HepG2 (cell line): ENCODE data around the gene NFATC3. TPM values are rescaled to one million over a fixed set of nuclear protein-coding genes. Genes with fewer than 3 reads are reported as not detected.

Experiments used
- ATAC-seq: fragments of 200-7000 bp; cut with Tn5 transposase; 3 replicates; pipeline ENCODE4 v1.9.1; 2020; ENCODE audit warnings: mild to moderate bottlenecking, moderate library complexity
- BruUV-seq: library from RNA; stranded (reverse); fragments of 400-500 nt; replicated peaks from 2 replicates; lab custom pipeline; 2021; lab: Mats Ljungman, UMichigan
- CTCF ChIA-PET: fragments of 300-600 bp; formaldehyde crosslinking; extraction: SDS; loops from one replicate; lab custom pipeline; 2021; ENCODE audit warnings: low total read pairs, inconsistent platforms, low intra/inter-chr PET ratio; lab: Yijun Ruan, JAX
- POLR2A ChIA-PET: fragments of 350-600 bp; sonication (Branson Sonifier 250); formaldehyde crosslinking; loops from one replicate; lab custom pipeline; 2020; ENCODE audit warnings: antibody characterized with exemption, inconsistent platforms; lab: Yijun Ruan, JAX
- DNase-seq: peaks from one replicate; pipeline ENCODE4 v3.0.0-alpha.2; 2015; ENCODE audit warnings: low spot score
- FAIRE-seq: peaks from 3 replicates; lab custom pipeline; 2011; peaks lifted over from hg19 to GRCh38; lab: Jason Lieb, UNC
- H2AFZ ChIP-seq: one replicate; pipeline ENCODE4 v1.6.1; 2011; ENCODE audit warnings: low read length, inconsistent platforms
- H3K27ac ChIP-seq: fragments of 300-600 bp; 3 replicates; pipeline ENCODE4 v1.8.0; 2011; ENCODE audit warnings: mixed run types, mild to moderate bottlenecking, mixed read lengths, low read length, inconsistent platforms; ENCODE audit not compliant: insufficient read depth; ENCODE audit errors: extremely low read length
- H3K27me3 ChIP-seq, 2 experiments: fragments of 200-600 bp in 1 of 2; 2 replicates in 1 of 2; 3 replicates in 1 of 2; pipeline versions ENCODE4 v1.6.0 to v1.8.0; 2011; ENCODE audit warnings: low read length in 2 of 2, mild to moderate bottlenecking in 2 of 2, moderate library complexity in 2 of 2, inconsistent platforms in 1 of 2; ENCODE audit not compliant: insufficient read depth in 2 of 2, control insufficient read depth in 1 of 2
- H3K36me3 ChIP-seq, 2 experiments: fragments of 200-600 bp in 1 of 2; replicated peaks in 1 of 2; 2 replicates in 1 of 2; 3 replicates in 1 of 2; pipeline versions ENCODE4 v1.5.1 to v1.8.0; 2011; ENCODE audit warnings: low read length in 2 of 2, inconsistent platforms in 1 of 2; ENCODE audit not compliant: insufficient read depth in 2 of 2, control insufficient read depth in 1 of 2
- H3K4me1 ChIP-seq: 2 replicates; pipeline ENCODE4 v1.5.1; 2012; ENCODE audit warnings: low read length, inconsistent platforms; ENCODE audit not compliant: insufficient read depth
- H3K4me2 ChIP-seq: 2 replicates; pipeline ENCODE4 v1.6.0; 2011; ENCODE audit warnings: low read depth, low read length, inconsistent platforms
- H3K4me3 ChIP-seq, 3 experiments: fragments of 200-600 bp in 1 of 3; sonication (generic), shearing (Covaris generic) in 1 of 3; replicated peaks in 1 of 3; 2 replicates each; pipeline ENCODE4 v1.5.1; 2011 to 2016; ENCODE audit warnings: low read length in 3 of 3, inconsistent platforms in 2 of 3, low read depth in 2 of 3, mild to moderate bottlenecking in 2 of 3, control low read depth in 1 of 3, mixed read lengths in 1 of 3; ENCODE audit not compliant: insufficient read depth in 1 of 3
- H3K79me2 ChIP-seq: one replicate; pipeline ENCODE4 v1.6.1; 2011; ENCODE audit warnings: low read length, inconsistent platforms; ENCODE audit not compliant: insufficient read depth
- H3K9ac ChIP-seq: 2 replicates; pipeline ENCODE4 v1.6.0; 2011; ENCODE audit warnings: mild to moderate bottlenecking, low read depth, low read length, inconsistent platforms; ENCODE audit not compliant: insufficient read depth
- H3K9me3 ChIP-seq: 2 replicates; pipeline ENCODE4 v1.5.1; 2012; ENCODE audit warnings: mild to moderate bottlenecking, low read length
- H4K20me1 ChIP-seq: 2 replicates; pipeline ENCODE4 v1.6.0; 2011; ENCODE audit warnings: inconsistent platforms, mild to moderate bottlenecking, low read length, moderate library complexity; ENCODE audit not compliant: insufficient read depth
- ARNT2 ChIP-seq: sonication (generic); formaldehyde crosslinking; IDR thresholded peaks from 2 replicates; pipeline ENCODE4 v1.8.0; 2022; ENCODE audit warnings: mild to moderate bottlenecking, low read depth, missing genetic modification reagents, moderate library complexity
- KMT2A ChIP-seq: sonication (generic); formaldehyde crosslinking; IDR thresholded peaks from 2 replicates; pipeline ENCODE4 v1.4.0; 2020; ENCODE audit warnings: missing genetic modification reagents
- MTA1 ChIP-seq: sonication (generic); formaldehyde crosslinking; IDR thresholded peaks from 2 replicates; pipeline ENCODE4 v1.4.0; 2020; ENCODE audit warnings: missing genetic modification reagents, mild to moderate bottlenecking, borderline replicate concordance
- NR2F1 ChIP-seq, 2 experiments: fragments of 450-650 bp in 1 of 2; formaldehyde crosslinking in 1 of 2; IDR thresholded peaks; 2 replicates each; pipeline versions ENCODE4 v1.5.0 to v1.6.1; 2016 to 2020; ENCODE audit warnings: mild to moderate bottlenecking in 1 of 2, missing compliant biosample characterization in 1 of 2, missing genetic modification reagents in 1 of 2, moderate library complexity in 1 of 2
- RXRA ChIP-seq: sonication (generic); formaldehyde crosslinking; IDR thresholded peaks from 2 replicates; pipeline ENCODE4 v1.5.1; 2020; ENCODE audit warnings: missing genetic modification reagents
- SETDB1 ChIP-seq: sonication (generic); formaldehyde crosslinking; IDR thresholded peaks from 2 replicates; pipeline ENCODE4 v1.5.1; 2020; ENCODE audit warnings: missing genetic modification reagents, mild to moderate bottlenecking, borderline replicate concordance
- ZFP82 ChIP-seq: sonication (generic); formaldehyde crosslinking; IDR thresholded peaks from 2 replicates; pipeline ENCODE4 v1.5.1; 2020; ENCODE audit warnings: mild to moderate bottlenecking, missing genetic modification reagents, borderline replicate concordance
- ZNF24 ChIP-seq: fragments of 450-650 bp; IDR thresholded peaks from 2 replicates; pipeline ENCODE4 v1.6.1; 2017; ENCODE audit warnings: antibody characterized with exemption, mild to moderate bottlenecking
- ZNF275 ChIP-seq: sonication (generic); formaldehyde crosslinking; IDR thresholded peaks from 2 replicates; pipeline ENCODE4 v1.8.0; 2022; ENCODE audit warnings: missing genetic modification reagents, mild to moderate bottlenecking, inconsistent platforms, borderline replicate concordance
- ZNF547 ChIP-seq: sonication (generic); formaldehyde crosslinking; IDR thresholded peaks from 2 replicates; pipeline ENCODE4 v1.5.1; 2020; ENCODE audit warnings: mild to moderate bottlenecking, missing genetic modification reagents
- ZNF607 ChIP-seq: sonication (generic); formaldehyde crosslinking; IDR thresholded peaks from 2 replicates; pipeline ENCODE4 v1.5.1; 2020; ENCODE audit warnings: missing genetic modification reagents, mild to moderate bottlenecking, borderline replicate concordance
- ZNF687 ChIP-seq: sonication (generic); formaldehyde crosslinking; IDR thresholded peaks from 2 replicates; pipeline ENCODE4 v1.5.1; 2020; ENCODE audit warnings: mild to moderate bottlenecking, missing genetic modification reagents, moderate library complexity
- WGBS: methylation state at CpG from one replicate; pipeline ENCODE4 v1.1.6; 2017; ENCODE audit warnings: low lambda C conversion rate; 5-methylcytosine and 5-hydroxymethylcytosine counted together
- in situ Hi-C: cut with HindIII; loops from 2 replicates; pipeline ENCODE4 v1.10.0; 2017; ENCODE audit warnings: low pct_unique_long_range_greater_than_20kb; ENCODE audit not compliant: extremely low pct_ligation_motif_present
- intact Hi-C: fragments of 100-400 bp; cut with micrococcal nuclease; formaldehyde crosslinking; loops from one replicate; pipeline ENCODE4 v1.10.0; 2022; ENCODE audit not compliant: unreplicated experiment
- polyA plus RNA-seq, 8 experiments: library from polyadenylated mRNA; depleted of rRNA in 3 of 8; stranded (reverse) in 7 of 8; unstranded in 1 of 8; fragments of >200 nt; fragmentation: Illumina TruSeq in 4 of 8; extraction: Trizol in 4 of 8; gene quantifications; 2 replicates each; pipeline versions ENCODE4 v1.2.1 to v1.2.3, GENCODE V29; 2011 to 2016; ENCODE audit warnings: low read depth in 4 of 8, missing spikeins in 1 of 8, mixed read lengths in 1 of 8; ENCODE audit not compliant: insufficient read depth in 1 of 8
- total RNA-seq, 5 experiments: library from RNA; depleted of rRNA; stranded (reverse); fragments of >200 nt; fragmentation: Illumina TruSeq; extraction: Trizol; gene quantifications; 2 replicates each; pipeline ENCODE4 v1.2.3, GENCODE V29; 2016; ENCODE audit warnings: low read depth in 1 of 5

NFATC3 gene
- total and polyA plus RNA-seq, 2 of the 13 experiments (the other 11 are each of a cell fraction or from before 2014, with no cell fraction given): 52.6 to 62.7 TPM

DNA sequence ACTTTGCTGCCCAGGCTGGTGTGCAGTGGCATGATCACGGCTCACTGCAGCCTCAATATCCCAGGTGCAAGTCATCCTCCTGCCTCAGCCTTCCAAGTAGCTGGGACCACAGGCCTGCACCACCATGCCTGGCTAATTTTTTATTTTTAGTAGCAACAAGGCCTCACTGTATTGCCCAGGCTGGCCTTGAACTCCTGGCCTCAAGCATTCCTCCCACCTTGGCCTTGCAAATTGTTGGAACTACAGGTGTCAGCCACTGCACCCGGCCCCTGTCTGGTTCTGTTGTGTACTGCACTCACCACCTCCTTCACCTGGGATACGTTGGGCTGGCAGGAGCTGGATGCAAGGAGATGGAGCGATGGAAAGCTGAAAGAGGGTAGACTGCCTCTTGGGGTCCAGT lies 168.6 kb downstream of the NFATC3 start:
- H3K36me3 ChIP-seq: peaks cover 9 to 37% of the 10 kb centered on the region in 2 experiments
- no peaks in the 10 kb centered on the region for H3K9me3 ChIP-seq
- DNase-seq (peak; percentile 52), FAIRE-seq (no peak), ATAC-seq (no peak)
- in situ Hi-C loops (no loop called here), intact Hi-C loops (no loop called here)
- H3K4me3 ChIP-seq: no peak overlapping the region
- H3K27ac ChIP-seq: peak overlapping the region; percentile 11
- CTCF ChIA-PET: no interaction called here
- 83% methylated on average over 4 of the region's 4 CpGs for WGBS
- no peak overlapping the region for H2AFZ ChIP-seq
- BruUV-seq: no TSS peak
- H3K27me3 ChIP-seq: no peaks in the 10 kb centered on the region
- POLR2A ChIA-PET: interaction anchor here (1.6 kb wide), 2 partner anchors 16 to 17 kb away, joined by 4 to 6 read pairs; no protein-coding TSS in a partner anchor
- H3K79me2 ChIP-seq: no peaks in the 10 kb centered on the region
- H4K20me1 ChIP-seq: no peaks in the 10 kb centered on the region
- peaks cover 43% of the 10 kb centered on the region for H3K4me1 ChIP-seq
- H3K4me2 ChIP-seq: no peak overlapping the region
- no peak overlapping the region for H3K9ac ChIP-seq
- TF ChIP-seq ARNT2 (CRISPR knock-in tag) (no peak), ZNF607 (CRISPR knock-in tag) (no peak), MTA1 (CRISPR knock-in tag) (no peak), KMT2A (CRISPR knock-in tag) (no peak), NR2F1 (CRISPR knock-in tag; IDR thresholded peaks at IDR 0.05) (peak in 1 of 2 experiments; percentile 30; a peak in 1 of 4 replicates), SETDB1 (no peak), ZNF687 (CRISPR knock-in tag) (0 out of 2 replicates have a peak, but pooled peaks have one; percentile 18), ZFP82 (CRISPR knock-in tag) (no peak), ZNF275 (CRISPR knock-in tag) (no peak), ZNF547 (no peak), ZNF24 (no peak), RXRA (0 out of 2 replicates have a peak, but pooled peaks have one; percentile 59)
